ENCODE measurements around the gene CYSRT1. TPM values are rescaled to one million over a fixed set of nuclear protein-coding genes. Genes with fewer than 3 reads are reported as not detected.
"Not testable (repeated sequence)": the region's sequence is repeated elsewhere in the genome, so short reads cannot be mapped to it uniquely, and the experiment has no call there.

The CYSRT1 gene
- total RNA-seq, 1 donor from 2014 or later, result not detected

DNA sequence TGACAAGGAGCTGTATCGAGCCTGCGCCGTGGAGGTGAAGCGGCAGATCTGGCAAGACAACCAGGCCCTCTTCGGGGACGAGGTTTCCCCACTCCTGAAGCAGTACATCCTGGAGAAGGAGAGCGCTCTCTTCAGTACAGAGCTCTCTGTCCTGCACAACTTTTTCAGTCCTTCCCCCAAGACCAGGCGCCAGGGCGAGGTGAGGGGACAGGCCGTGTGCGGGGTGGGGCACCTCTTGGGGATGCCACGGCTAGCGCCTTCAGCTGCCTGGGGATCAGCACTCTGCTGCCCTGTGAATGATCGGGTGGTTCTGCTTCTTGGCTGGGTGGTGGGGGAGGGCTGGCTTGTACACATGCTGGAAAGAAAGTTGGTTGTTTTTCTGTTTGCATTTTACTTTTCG lies 31.9 kb downstream of the CYSRT1 start:
- intact Hi-C loops (cut with DNase I), result no loop called here
- DNase-seq (ENCODE audit: low spot score), result no peak

DNA sequence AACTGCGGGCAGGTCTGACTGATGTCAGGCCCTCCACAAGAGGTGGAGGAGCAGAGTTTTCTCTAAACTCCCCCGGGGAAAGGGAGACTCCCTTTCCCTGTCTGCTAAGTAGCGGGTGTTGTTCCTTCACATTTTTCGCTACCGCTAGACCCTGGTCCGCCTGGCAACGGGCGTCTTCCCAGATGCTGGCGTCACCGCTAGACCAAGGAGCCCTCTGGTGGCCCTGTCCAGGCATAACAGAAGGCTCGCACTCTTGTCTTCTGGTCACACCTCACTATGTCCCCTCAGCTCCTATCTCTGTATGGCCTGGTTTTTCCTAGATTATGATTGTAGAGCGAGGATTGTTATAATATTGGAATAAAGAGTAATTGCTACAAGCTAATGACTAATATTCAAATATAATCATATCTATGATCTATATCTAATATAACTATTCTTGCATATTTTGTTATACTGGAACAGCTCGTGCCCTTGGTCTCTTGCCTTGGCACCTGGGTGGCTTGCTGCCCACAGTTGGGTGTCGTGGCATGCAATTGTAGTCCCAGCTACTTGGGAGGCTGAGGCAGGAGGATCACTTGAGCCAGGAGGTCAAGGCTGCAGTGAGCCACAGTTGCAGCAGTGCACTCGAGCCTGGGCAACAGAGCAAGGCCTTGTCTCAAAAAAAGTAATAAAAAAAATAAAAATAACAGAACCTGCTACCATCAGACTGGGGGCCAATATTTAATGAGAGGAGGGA lies 37.4 kb downstream of the CYSRT1 start:
- DNase-seq (ENCODE audit: low spot score); intact Hi-C loops (cut with DNase I): not testable (repeated sequence)

DNA sequence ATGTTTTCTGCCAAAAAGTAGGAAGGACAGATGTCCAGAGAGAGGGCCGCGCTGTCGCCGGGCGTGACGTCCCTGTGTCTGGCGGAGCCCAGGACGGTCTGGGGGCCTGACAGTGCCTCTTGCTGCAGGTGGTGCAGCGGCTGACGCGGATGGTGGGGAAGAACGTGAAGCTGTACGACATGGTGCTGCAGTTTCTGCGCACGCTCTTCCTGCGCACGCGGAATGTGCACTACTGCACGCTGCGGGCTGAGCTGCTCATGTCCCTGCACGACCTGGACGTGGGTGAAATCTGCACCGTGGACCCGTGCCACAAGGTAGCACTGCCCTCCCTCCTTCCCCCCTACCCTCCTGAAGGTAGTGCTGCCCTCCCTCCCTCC lies 37.9 kb downstream of the CYSRT1 start:
- intact Hi-C loops (cut with DNase I), result no loop called here
- DNase-seq (ENCODE audit: low spot score), result no peak

DNA sequence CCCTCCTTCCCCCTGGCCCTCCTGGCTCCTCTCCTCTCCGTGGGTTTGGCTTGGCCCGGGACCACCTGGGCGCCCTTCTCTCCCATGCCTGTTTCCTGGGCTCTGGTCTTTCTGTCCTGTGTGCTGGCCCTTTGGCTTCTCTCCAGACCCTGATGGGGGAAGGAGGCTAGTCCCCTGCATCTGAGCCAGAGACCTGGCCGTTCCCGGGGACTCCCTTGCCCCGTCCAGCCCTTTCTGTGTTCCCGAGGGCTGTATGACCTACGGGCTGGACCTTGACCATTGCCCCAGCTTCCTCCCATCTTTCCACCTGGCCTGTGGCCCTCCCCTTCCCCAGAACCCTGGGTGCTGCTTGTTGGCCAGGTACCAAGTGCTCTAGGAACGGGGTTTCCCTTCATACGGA lies 38.5 kb downstream of the CYSRT1 start:
- no peak for DNase-seq (ENCODE audit: low spot score)
- intact Hi-C loops (cut with DNase I), result no loop called here

DNA sequence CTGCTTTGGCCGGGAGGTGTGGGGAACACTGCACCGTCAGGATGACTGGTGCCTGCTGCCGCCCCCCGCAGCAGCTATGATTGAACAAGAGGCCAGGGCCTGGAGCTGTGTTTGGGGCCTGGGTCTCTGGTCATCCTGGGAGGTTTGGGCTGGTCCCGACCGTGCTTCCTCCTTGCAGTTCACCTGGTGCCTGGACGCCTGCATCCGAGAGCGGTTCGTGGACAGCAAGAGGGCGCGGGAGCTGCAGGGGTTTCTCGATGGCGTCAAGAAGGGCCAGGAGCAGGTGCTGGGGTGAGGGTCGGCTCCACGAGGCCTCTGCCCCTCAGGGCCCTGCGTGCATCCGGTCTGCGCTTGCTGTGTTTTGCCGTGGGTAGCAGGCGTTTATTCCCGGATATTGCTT lies 39.1 kb downstream of the CYSRT1 start:
- intact Hi-C loops (cut with DNase I), result no loop called here
- no peak for DNase-seq (ENCODE audit: low spot score)

DNA sequence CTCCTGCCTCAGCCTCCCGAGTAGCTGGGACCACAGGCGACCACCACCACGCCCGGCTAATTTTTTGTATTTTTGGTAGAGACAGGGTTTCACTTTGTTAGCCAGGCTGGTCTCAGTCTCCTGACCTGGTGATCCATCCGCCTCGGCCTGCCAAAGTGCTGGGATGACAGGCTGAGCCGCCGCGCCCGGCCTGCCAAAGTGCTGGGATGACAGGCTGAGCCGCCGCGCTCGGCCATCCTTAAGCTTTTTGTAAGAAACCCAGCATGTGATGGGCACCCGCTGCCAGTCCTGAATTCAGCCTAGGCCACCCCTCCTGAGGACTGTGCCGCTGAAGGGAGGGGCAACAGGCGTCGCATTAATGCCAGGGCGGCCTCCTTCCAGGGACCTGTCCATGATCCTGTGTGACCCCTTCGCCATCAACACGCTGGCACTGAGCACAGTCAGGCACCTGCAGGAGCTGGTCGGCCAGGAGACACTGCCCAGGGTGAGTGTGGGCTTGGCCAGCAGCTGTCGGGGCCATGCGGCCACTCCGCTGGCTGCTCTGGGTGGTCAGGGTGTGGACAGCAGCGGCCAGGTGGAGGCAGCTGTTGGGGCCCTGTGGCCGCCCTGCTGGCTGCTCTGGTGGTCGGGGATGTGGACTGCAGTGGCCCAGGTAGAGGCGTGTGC lies 40.7 kb downstream of the CYSRT1 start:
- intact Hi-C loops (cut with DNase I), result no loop called here
- DNase-seq (ENCODE audit: low spot score), result no peak

DNA sequence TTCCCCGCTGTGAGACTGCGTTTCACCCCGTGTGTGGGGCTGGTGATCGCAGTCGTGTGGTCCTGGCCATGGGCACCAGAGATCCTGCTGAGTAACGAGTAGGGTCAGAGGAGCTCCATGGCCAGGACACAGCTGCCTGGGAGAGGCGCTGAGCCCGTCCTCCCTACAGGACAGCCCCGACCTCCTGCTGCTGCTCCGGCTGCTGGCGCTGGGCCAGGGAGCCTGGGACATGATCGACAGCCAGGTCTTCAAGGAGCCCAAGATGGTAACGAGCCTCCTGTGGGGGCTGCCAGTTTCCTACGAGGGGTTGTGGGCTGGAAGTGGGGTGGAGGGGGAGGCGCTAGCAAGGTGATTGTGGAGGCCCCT lies 41.2 kb downstream of the CYSRT1 start:
- intact Hi-C loops (cut with DNase I), result no loop called here
- DNase-seq (ENCODE audit: low spot score), result no peak

DNA sequence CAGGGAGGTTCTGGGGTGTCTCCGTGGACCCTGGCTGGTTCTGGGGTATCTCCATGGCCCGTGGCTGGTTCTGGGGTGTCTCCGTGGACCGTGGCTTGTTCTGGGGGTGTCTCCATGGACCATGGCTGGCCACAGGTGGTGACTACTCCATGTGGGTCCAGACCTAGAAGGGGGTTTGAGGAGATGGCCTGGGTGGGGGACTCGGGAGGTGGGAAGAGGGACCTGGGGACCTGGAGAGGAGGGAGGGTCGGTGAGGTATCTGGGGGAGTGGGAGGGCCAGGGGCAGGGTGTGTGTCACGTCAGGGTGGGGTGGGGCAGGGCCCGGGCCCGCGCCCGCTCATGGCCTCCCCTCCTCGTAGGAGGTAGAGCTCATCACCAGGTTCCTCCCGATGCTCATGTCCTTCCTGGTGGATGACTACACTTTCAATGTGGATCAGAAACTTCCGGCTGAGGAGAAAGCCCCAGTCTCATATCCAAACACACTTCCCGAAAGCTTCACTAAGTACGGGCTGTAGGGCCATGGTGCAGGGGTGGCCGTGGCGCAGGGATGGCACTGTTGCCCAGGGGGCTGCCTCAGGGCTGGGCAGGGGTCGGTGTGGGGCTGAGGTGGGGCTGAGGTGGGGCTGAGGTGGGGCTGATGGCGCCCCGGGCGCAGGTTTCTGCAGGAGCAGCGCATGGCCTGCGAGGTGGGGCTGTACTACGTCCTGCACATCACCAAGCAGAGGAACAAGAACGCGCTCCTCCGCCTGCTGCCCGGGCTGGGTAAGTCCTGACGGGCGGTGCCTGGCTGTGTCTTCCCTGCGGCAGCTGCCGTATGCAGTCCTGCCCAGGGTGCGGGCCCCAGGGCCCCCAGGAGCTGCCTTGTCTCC lies 41.8 kb downstream of the CYSRT1 start:
- no peak for DNase-seq (ENCODE audit: low spot score)
- intact Hi-C loops (cut with DNase I), result no loop called here

DNA sequence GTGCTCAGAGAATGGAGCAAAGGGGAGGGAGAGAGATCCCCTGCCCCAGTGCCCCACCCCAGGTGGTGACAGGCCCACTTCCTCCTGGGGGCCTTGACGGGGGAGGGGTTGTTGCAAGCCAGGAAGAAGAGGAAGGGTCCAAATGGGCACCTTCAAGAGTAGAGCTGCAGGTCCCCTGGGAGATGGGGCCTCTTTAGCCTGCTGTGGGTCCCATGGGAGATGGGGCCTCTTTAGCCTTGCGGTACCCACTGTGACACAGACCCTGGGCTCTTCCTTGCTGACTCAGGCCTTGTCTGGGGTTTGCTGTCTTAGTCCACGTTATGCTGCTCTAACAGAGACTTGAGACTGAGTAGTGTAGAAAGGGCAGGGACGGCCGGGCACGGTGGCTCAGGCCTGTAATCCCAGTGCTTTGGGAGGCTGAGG lies 43.0 kb downstream of the CYSRT1 start:
- DNase-seq (ENCODE audit: low spot score), result no peak
- intact Hi-C loops (cut with DNase I), result no loop called here

DNA sequence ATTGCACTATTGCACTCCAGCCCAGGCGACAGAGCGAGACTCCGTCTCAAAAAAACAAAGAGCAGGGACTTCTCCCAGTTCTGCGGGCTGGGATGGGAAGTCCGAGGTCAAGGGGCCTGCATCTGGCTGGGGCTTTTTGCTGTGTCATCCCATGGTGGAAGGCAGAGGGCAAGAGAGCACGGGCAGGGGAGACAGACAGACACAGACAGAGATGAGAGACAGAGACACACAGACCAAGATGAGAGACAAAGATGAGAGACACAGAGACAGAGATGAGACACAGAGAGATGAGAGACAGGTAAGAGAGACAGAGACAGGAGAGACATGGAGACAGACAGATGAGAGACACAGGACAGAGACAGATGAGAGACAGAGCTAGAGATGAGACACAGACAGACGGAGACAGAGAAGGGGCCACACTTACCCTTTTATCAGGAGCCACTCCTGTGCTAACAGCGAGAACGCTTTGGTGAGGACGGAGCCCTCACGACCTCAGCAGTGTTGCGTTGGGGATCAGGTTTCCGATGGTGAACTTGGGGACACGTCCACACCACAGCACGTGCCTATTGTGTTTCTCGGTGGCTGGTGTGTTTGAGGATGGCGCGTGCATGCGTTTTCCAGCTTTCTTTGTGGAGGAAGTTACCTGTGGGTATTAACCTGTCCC lies 43.7 kb downstream of the CYSRT1 start:
- DNase-seq (ENCODE audit: low spot score), result no peak
- intact Hi-C loops (cut with DNase I), result no loop called here

DNA sequence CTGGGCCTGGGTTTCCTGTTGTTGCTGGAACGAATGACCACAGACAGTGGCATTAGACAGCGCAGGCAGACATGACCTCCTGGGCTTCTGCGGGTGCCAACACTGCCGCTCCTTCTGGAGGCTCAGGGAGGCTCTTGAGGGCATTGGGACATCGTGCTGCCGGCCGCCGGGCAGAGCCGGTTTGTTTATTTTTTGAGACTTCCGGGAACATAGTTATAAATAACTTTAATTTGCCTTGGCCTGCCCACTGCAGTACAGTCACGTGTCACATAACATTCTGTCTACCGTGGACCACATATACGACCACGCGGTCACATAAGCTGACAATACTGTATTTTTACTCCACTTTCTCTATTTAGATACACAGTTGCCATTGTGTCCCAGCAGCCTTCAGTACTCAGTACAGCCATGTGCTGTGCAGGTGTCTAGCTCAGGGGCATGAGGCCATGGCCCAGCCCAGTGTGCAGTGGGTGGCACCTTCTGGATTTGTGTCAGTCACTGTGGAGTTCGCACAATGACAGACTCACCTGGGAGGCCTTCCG lies 44.3 kb downstream of the CYSRT1 start:
- intact Hi-C loops (cut with DNase I), result no loop called here

DNA sequence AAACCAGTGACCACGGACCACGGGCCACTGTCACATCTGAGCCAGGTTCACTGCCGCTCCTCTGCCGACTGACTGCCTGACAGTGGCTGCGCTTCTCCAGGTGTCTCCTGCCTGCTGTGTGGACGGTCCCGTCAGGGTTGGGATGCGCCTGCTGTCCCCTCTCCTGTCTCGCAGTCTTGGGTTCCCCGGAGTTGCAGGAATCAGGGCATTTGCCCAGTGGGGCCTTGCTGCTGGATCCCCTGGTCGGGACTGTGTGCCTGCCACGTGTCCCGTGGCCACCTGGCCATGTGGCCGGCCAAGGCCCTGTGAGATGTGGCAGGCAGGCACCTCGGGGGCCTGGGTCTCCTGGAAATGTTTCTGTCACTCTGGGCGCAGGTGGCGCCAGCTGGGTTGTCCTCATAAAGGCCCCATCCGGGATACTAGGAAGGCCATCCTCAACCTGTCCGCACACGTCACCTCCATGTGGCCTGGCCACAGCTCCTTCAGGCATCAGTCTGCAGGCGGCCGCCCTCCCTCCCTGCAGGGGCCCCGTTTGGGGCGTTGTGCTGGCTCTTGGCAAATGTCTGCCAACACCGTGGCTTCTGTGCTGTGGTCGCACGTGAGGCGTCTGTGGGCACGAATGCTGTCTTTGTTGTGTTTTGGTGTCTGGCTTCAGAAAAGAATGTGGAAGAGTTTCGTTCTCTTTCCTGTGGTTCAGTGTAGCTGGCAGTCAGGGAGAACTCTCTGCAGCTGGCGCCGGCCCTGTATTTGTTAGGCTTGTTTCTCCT lies 46.1 kb downstream of the CYSRT1 start:
- intact Hi-C loops (cut with DNase I), result no loop called here
- DNase-seq (ENCODE audit: low spot score), result no peak

More for the DNA sequence above, 44.3 kb downstream of the CYSRT1 start:
- DNase-seq (ENCODE audit: low spot score), result no peak

DNA sequence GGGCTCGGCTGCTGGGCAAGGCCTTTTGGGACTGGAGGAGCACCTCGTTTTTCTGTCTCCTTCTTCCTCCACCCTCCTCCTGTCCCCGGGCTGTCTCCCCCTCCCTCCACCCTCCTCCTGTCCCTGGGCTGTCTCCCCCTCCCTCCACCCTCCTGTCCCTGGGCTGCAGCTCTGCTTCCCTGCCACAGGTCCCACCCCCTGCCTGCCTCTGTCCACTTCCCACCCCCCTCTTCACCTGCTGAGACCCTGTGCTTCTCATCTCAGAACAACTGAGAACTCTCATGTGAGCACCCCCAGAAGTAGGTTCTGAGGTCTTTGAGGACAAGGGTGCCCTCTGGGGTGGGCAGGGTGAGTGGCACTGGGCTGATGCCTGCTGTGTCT lies 46.7 kb downstream of the CYSRT1 start:
- no peak for DNase-seq (ENCODE audit: low spot score)
- intact Hi-C loops (cut with DNase I), result no loop called here

DNA sequence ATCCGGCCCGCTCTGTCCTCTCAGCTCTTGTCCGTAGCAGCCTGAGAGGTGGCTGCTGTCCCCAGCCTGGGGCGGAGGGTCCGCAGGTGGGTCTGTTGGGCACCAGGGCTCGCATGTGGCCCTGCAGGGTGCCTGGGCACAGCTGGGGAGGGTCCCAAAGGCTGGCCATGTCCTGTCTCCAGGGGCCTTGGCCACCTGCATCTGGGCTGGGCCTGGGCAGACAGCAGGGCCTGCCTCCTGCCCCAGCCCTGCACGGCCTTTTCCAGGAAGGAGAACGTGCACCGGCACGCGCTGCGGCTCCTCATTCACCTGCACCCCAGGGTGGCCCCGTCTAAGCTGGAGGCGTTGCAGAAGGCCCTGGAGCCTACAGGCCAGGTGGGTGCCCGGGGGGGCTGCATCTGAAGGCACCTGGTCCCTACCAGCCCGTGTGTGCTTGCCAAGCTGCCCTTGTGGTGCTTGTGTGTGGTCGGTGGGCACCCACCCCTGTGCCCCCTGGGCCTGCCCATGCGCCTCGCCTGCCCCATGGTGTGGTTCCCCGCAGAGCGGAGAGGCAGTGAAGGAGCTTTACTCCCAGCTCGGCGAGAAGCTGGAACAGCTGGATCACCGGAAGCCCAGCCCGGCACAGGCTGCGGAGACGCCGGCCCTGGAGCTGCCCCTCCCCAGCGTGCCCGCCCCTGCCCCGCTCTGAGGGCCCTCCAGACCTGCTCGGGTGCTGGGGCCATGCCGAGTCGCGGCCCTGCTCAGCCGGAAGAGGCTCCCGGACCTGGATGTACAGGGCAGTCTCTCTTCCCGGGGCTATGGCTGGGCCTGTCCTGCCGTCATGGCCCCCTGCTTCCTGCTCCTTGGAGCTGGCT lies 47.5 kb downstream of the CYSRT1 start:
- no peak for DNase-seq (ENCODE audit: low spot score)
- intact Hi-C loops (cut with DNase I), result no loop called here

DNA sequence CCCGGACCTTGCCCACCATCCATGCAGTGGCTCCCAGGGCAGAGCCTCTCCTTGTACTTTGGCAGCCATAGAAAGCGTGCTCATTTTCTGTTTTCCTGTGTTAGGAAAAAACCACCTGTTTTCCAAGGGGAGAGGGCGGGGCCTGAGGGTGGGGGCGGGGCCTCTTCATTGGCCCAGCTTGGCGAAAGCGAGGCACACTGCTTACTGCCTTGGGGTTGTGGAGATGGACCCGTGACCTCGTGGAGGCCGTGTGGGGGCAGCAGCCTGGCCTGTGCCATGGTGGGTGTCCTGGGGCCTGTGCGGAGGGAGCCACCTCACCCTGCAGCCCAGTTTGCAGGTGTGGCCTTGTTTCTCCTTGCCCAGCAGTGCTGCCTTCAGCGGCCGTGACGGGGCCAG lies 48.1 kb downstream of the CYSRT1 start:
- intact Hi-C loops (cut with DNase I), result no loop called here
- DNase-seq (ENCODE audit: low spot score), result no peak

DNA sequence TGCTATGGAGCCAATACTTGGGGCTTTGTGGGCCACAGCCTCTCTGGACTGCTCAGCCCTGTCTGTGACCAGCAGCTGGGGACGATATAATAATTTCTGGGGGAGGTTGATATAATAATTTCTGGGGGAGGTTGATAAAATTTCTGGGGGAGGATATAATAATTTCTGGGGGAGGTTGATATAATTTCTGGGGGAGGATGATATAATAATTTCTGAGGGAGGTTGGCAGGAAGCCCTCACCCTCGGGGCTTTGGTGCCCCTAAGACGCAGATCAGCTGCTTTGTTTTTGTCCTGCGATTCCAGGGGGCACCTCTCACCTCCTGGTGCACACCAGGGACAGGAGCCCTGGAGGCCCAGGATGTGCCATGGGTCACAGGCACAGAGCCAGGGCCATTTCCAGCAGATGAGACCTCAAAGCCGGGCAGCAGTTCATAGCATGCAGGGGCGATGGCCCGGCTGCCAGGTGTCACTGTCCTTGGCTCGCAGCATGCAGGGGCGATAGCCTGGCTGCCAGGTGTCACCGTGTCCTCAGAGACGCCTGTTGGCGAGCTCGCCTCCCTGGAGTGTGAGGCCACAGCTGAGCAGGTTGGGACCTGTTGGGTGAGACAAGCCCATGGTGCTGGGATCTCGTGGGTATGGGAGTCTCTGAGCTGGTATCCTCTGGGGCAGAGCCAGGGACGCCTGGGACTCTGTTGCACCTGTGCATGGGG lies 48.8 kb downstream of the CYSRT1 start:
- DNase-seq (ENCODE audit: low spot score), result no peak
- intact Hi-C loops (cut with DNase I), result no loop called here

DNA sequence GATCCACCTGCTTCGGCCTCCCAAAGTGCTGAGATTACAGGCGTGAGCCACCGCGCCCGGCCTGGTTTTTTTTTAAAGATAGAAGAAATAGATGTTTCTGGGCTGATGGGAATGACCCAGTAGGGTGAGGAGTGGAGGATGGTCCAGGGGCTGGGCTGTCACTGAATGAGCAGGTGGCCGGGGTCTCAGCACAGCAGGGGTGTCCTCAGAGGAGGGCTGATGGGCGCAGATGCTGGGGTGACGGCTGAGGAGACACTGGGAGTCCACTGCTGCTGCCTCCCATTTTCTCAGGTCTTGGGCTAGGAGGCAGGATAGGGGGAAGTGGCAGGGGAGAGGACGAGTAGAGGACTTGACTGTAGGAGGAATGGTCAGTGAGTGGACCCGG lies 50.2 kb downstream of the CYSRT1 start:
- intact Hi-C loops (cut with DNase I), result no loop called here

More for the DNA sequence above, 50.2 kb downstream of the CYSRT1 start:
- DNase-seq (ENCODE audit: low spot score), result no peak
